NCI-H774 (cell line): ENCODE measurements around the gene TPH1.
A peak's percentile ranks its signal among the peaks of the same experiment; 100 is the strongest.
"Not testable (repeated sequence)": the region's sequence is repeated elsewhere in the genome, so short reads cannot be mapped to it uniquely, and the experiment has no call there.

Experiments
- DNase-seq: peaks from one replicate; lab custom pipeline; 2025; lab: John Stamatoyannopoulos, UW

TPH1 gene

DNA sequence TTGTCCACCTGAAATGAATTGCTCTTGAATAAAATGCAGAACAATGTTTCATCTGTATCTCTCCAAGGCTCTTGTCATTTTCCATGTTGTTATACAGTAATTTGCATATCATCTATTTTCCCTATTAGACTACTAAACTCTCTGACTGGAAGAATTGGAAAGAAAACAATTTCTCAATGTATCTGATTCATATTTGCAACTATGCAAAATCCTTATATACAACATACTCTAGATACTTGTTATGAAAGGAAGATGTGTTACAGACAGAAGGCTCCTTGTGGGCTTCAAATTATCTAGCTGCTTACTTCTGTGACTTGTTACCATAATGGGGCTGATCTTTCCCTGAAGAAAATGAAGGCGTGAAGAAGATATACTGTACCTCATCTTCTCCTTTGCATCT lies 23.6 kb downstream of the TPH1 start:
- no peak for DNase-seq

DNA sequence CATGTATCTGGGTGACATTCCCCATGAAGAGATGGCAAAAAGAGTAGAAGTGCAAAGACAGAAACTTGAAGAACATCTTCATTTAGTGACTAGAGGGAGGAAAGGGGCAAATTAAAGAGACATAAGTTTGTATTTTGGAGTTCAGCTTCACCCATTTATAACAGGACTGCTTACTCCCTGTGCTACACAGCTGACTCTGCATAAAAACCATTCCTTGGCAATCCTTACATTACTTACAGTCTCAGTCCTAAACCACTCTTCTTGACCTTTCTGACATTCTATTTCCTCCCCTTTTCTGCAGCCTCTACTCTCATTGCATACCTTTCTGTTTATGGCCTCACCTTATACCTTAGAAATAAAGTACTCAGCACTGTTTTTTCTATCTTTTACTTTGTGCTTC lies 26.4 kb downstream of the TPH1 start:
- no peak for DNase-seq

GRCh38 chr11:18016789-18017188 lies 29.3 kb downstream of the TPH1 start:
- DNase-seq, result no peak

- no peak for DNase-seq
Observed at GRCh38 chr11:18014876-18015275, 31.2 kb downstream of the TPH1 start.

DNA sequence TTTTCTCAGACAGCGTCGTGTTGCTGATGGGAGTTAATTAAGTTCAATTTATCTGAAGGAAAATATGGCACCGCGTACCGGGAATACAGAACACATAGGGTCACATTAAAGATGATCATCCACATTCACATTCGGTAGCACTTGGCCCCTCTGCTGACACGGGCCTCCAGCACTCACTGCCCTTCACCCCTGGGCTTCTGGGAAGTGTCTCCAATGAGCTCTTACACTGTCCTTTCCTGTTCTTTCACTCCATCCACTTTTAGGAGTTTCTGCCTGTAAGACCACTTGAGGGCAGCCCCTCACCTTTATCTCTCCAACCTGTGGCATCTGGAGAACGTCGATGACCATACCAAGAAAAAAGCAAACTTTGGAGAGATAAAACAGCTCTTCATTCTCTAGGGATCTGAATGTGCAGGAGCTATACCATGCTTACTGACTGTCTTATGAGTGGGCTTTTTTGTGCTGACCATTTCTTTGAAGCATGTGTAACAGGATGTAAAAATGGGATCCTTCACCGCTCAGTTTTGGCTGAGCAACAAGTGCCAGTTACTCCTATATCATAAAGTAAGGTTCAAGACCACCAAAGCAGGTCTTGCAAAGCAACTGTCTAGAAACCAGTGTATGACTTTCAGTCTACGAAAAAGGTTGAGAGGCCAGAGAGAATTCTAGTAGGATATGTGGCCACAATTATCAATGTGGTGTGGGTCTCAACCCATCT lies 32.1 kb downstream of the TPH1 start:
- DNase-seq, result no peak

- peak; percentile 97 for DNase-seq
Observed at GRCh38 chr11:18012906-18013781, 32.9 kb downstream of the TPH1 start, which contains the start of gene SERGEF. TSS of gene SERGEF (minus strand) at chr11:18013047. CDS start at chr11:18013010, 37 bp downstream.

- DNase-seq, result no peak
Observed at GRCh38 chr11:18012122-18012905, 33.8 kb downstream of the TPH1 start.

DNA sequence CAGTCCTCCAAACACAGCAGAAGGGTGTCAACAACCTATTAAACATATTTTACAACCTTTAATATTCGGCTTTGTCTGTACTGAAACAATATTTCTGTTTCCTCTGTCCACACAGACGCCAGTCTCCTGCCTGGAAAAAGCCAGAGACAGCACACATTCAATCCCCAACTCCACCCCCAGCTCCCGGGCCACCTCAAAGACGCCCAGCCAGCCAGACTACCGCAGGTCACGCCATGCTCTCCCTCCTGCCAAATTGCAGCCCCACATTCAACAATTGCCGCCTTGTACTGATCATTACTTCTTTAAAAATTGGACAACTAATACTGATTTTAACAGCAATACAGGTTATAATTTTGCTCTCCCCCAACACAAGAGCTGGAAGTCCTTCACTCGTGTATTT lies 34.4 kb downstream of the TPH1 start:
- no peak for DNase-seq

DNA sequence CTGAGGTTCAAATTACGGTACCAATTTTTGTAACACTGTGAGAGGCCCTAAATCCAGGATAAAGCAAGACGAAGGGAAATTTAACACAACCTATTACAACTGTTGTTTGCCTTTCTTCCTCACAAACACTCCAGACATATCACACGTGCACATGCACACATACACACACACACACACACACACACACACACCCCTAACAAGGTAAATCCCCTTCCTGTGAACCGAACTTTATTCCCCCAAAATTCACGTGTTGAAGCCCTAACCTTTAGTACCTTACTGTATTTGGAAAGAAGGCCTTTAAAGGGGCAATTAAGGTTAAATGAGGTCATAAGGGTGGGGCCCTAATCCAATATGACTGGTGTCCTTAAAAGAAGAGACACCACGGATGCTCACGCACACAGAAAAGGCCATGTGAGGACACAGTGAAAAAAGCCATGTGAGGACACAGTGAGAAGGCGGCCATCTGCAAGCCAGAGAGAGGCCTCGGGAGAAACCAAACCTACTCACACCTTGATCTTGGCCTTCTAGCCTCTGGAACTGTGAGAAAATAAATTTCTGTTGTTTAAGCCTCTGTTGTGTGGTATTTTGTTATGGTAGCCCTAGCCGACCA lies 35.0 kb downstream of the TPH1 start:
- DNase-seq, result no peak

GRCh38 chr11:18010121-18010670 lies 35.9 kb downstream of the TPH1 start:
- DNase-seq, result no peak

DNA sequence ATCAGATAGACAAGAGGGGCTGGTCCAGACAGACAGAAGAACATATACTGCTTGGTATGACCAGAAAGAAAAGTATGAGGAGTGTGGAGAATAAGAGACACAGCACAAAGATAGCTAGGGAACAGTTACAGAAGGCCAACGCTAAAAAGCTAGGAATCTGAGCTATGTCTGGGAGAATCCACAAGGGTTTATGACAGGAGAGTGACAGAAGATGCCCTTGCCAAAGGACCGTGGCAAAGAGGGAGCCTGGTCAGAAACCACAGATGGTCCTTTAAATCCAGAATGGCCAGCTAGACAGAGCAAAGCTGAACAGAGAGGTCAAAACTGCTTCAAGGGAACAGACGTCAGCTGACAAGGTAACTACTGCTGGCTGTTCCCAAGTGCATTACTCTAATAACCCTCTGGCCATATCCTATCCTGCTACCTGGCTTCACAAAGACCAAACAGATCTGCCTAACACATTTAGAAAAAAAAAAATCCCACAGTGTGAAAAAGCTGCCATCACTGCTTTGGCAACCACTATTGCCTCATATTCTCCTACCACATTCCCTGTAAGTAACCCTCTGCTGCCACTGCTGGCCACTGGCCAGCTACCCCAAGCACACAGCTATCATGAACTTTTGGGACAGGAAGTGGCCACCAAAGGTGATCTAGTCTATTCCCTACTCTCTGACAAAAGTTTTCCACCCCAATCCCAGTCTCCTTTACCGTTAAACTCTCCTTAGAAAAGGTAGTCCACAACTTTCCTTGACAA lies 40.5 kb downstream of the TPH1 start:
- DNase-seq, result no peak

GRCh38 chr11:18001191-18001590 lies 44.9 kb downstream of the TPH1 start:
- DNase-seq, result no peak

GRCh38 chr11:18000760-18001159 lies 45.3 kb downstream of the TPH1 start:
- DNase-seq, result no peak

DNA sequence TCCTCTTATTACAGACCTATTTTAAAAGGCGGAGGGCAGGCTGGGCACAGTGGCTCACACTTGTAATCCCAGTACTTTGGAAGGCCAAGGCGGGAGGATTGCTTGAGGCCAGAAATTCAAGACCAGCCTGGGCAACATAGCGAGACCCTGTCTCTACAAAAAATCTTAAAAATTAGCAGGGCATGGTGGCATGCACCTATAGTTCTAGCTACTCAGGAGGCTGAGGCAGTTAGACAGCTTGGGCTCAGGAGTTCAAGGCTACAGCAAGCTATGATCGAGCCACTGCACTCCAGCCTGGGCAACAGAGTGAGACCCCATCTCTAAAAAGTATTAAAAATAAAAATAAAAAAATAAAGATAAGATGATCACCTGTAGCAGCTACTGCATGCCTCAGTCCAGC lies 45.9 kb downstream of the TPH1 start:
- not testable (repeated sequence) for DNase-seq
